Measurements from ENCODE around the gene FOXB1. TPM values are rescaled to one million over a fixed set of nuclear protein-coding genes. Genes with fewer than 3 reads are reported as not detected.

The FOXB1 gene
- total and polyA plus RNA-seq, 7 donors, result 0.09 TPM; not detected in 6

DNA sequence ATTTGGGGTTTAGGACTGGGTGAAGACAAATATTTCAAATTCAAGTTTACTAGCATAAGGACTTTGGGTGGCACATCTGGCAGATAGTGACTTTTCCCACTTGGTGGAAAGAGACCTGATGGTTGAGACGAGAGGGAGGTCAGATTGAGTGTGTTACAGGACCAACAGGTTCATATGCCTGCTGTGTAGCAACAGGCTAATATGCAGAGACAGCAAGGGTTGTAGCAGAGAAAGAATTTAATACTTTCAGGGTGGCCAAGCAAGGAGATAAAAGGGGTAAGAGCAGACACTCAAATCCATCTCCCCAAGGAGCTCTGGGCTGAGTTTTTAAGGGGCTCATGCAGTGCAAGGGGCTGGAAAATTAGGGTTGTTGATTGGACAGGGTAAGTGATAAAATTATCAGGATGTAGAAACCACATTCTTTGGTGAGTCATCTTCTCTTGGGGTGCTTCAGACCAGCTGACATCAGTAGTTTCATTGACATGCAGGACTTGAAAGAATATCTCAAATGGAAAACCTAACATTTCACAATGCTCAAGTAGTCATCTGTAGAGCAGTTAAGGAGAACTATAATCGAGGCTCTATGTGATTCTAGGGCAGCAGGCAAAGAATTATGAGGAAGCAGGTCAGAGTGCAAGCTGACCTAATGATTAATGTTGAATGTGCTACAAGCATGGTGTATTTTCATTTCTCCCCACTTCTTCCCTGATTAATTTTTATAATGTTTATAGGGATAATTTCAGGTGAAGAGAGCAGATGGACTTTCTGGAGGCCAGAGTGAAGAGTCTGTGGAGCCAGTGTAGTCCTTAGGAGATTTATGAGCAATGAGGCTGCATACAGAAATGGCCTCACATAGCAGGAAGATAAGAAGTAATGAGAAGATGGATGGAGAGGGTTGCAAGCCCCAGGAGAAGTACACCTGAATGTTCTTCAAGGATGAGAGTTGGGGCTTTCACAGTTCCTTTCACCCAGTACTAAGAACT, 13.7 kb downstream of the FOXB1 start:
- Histone ChIP-seq H3K36me3 (no peaks in the 10 kb centered on the region), H3K27me3 (peaks cover 0 to 59% (median 0%) of the 10 kb centered on the region in 3 donors), H3K4me1 (no peaks in the 10 kb centered on the region), H3K9me3 (peaks cover 0 to 3% (median 0%) of the 10 kb centered on the region in 4 donors), H3K4me3 (no peak overlapping the region), H3K27ac (no peak overlapping the region)
- intact Hi-C loops (cut with DNase I), result no loop called here
- no peak for DNase-seq
- 7 to 21% methylated on average over 2 of the region's 2 CpGs for WGBS, 2 donors
- no peak for TF ChIP-seq POLR2AphosphoS5 (IDR thresholded peaks at IDR 0.05)
- TF ChIP-seq EP300 (IDR thresholded peaks at IDR 0.05), result no peak
- TF ChIP-seq POLR2A (IDR thresholded peaks at IDR 0.05), result no peak
- TF ChIP-seq, protein P1, sequence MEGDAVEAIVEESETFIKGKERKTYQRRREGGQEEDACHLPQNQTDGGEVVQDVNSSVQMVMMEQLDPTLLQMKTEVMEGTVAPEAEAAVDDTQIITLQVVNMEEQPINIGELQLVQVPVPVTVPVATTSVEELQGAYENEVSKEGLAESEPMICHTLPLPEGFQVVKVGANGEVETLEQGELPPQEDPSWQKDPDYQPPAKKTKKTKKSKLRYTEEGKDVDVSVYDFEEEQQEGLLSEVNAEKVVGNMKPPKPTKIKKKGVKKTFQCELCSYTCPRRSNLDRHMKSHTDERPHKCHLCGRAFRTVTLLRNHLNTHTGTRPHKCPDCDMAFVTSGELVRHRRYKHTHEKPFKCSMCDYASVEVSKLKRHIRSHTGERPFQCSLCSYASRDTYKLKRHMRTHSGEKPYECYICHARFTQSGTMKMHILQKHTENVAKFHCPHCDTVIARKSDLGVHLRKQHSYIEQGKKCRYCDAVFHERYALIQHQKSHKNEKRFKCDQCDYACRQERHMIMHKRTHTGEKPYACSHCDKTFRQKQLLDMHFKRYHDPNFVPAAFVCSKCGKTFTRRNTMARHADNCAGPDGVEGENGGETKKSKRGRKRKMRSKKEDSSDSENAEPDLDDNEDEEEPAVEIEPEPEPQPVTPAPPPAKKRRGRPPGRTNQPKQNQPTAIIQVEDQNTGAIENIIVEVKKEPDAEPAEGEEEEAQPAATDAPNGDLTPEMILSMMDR (IDR thresholded peaks at IDR 0.05), result no peak

DNA sequence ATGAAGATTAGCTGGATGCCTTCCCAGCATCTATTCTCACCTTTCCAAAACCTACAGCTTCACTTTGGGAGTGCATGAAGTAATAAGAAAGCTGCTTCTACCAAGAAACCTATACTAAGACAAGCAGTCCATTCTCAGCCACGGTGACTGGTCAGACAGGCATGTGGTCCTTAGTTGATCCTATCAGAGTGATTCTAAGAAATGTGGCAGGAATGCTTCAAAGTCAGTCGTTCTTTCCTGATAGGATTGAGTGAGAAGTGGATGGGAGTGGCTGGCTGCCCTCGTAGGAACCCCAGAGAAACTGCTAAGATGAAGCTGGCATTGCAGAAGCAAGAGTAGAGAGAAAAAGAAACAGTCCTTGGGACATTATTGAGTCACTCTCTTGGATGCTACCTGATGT, 16.6 kb downstream of the FOXB1 start:
- peaks cover 0 to 36% (median 0%) of the 10 kb centered on the region in 3 donors for H3K27me3 ChIP-seq
- H3K4me1 ChIP-seq, result no peaks in the 10 kb centered on the region
- no peak overlapping the region for H3K4me3 ChIP-seq
- intact Hi-C loops (cut with DNase I), result no loop called here
- H3K9me3 ChIP-seq, result peaks cover 0 to 3% (median 0%) of the 10 kb centered on the region in 4 donors
- no peak for DNase-seq
- 34 to 59% methylated on average over 3 of the region's 3 CpGs for WGBS, 2 donors
- no peak overlapping the region for H3K27ac ChIP-seq
- H3K36me3 ChIP-seq, result no peaks in the 10 kb centered on the region
- TF ChIP-seq POLR2A (IDR thresholded peaks at IDR 0.05) (no peak), POLR2AphosphoS5 (IDR thresholded peaks at IDR 0.05) (no peak), EP300 (IDR thresholded peaks at IDR 0.05) (no peak)
- TF ChIP-seq, protein P1 (IDR thresholded peaks at IDR 0.05), result no peak

DNA sequence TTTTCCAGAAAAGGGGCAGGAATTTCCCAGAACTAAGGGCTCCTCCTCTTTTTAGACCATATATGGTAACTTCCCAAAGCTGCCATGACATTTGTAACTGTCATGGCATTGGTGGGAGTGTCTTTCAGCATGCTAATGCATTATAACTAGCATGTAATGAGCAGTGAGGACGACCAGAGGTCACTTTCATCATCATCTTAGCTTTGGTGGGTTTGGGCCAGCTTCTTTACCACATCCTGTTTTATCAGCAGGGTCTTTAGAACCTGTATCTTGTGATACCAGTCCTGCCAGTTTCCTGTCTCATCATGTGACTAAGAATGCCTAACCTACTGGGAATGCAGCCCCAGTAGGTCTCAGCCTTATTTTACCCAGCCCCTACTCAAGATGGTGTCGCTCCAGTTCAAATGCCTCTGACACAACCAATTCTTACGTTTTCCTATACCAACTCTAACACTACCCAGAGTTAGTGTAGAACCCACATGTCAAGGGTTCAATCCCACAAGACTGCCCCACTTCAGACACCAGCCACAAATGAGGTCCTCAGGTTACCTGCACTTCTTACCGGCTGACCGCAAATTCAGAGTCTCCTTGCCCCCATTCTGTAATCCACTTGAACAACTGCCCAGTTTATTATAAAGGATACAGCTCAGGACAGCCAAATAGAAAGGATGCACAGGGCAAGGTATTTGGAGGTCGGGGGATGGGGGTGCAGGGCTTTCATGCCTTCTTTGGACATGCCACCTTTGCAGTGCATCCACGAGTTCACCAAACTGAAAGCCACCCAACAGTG, 17.7 kb downstream of the FOXB1 start:
- intact Hi-C loops (cut with DNase I), result no loop called here

DNA sequence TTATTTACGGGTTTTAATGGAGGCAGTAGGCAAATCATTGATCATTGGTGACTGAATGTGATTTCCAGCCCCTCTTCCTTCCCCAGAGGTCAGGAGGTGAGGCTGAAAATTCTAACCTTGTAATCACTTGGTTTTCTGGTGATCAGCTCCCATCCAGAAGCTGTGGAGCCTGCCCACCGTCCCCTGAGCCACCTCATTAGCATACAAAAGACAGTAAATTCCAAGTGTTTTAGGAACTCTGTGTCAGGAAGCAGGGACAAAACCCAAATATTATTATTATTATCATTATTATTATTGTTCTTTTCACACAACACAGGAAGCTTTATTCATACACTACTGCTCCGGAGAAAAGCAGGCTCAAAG, 18.2 kb downstream of the FOXB1 start:
- peaks cover 0 to 3% (median 0%) of the 10 kb centered on the region in 4 donors for H3K9me3 ChIP-seq
- peaks cover 0 to 20% (median 0%) of the 10 kb centered on the region in 3 donors for H3K27me3 ChIP-seq
- no peak for TF ChIP-seq EP300 (IDR thresholded peaks at IDR 0.05)
- TF ChIP-seq, protein P1 (IDR thresholded peaks at IDR 0.05), result no peak
- no peak for TF ChIP-seq POLR2AphosphoS5 (IDR thresholded peaks at IDR 0.05)
- TF ChIP-seq POLR2A (IDR thresholded peaks at IDR 0.05), result no peak
- 67 to 82% methylated on average over 3 of the region's 3 CpGs for WGBS, 2 donors
- no peaks in the 10 kb centered on the region for H3K36me3 ChIP-seq
- no peaks in the 10 kb centered on the region for H3K4me1 ChIP-seq
- no peak overlapping the region for H3K27ac ChIP-seq
- intact Hi-C loops (cut with DNase I), result no loop called here
- H3K4me3 ChIP-seq, result no peak overlapping the region
- DNase-seq, result no peak

More for the DNA sequence above, 17.7 kb downstream of the FOXB1 start:
- Histone ChIP-seq H3K27me3 (peaks cover 0 to 26% (median 0%) of the 10 kb centered on the region in 3 donors), H3K4me1 (no peaks in the 10 kb centered on the region), H3K27ac (no peak overlapping the region), H3K4me3 (no peak overlapping the region), H3K9me3 (peaks cover 0 to 3% (median 0%) of the 10 kb centered on the region in 4 donors), H3K36me3 (no peaks in the 10 kb centered on the region)
- TF ChIP-seq, protein P1 (IDR thresholded peaks at IDR 0.05), result no peak
- TF ChIP-seq POLR2AphosphoS5 (IDR thresholded peaks at IDR 0.05) (no peak), POLR2A (IDR thresholded peaks at IDR 0.05) (no peak), EP300 (IDR thresholded peaks at IDR 0.05) (no peak)
- DNase-seq, result no peak
- WGBS, 2 donors, result 73 to 79% methylated on average over 7 of the region's 7 CpGs
